Fibroblast of upper back skin (primary cell): ENCODE data around the gene EPHA7.

ENCODE experiments used
- DNase-seq: peaks from one replicate; pipeline ENCODE4 v3.0.0-alpha.2; 2013

EPHA7 gene

DNA sequence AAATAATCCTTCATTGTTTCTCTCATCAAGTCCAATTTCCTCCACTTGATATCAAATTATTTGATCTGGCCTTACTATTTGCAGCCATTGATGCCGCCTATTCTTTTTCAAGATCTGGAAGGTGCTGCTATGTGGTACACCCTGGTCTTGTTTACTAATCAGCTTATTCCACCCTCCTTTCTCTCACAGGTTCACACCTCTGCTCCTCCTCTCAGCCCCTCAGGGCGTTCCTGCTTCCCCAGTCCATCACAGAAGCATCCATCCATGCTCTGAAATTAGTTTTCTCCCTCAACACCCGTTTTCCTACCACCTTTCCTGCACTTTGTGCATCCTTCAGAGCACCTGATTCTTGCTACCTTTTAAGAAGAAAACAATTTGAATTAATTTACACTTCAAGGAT, 183.6 kb downstream of the EPHA7 start:
- no peak for DNase-seq

DNA sequence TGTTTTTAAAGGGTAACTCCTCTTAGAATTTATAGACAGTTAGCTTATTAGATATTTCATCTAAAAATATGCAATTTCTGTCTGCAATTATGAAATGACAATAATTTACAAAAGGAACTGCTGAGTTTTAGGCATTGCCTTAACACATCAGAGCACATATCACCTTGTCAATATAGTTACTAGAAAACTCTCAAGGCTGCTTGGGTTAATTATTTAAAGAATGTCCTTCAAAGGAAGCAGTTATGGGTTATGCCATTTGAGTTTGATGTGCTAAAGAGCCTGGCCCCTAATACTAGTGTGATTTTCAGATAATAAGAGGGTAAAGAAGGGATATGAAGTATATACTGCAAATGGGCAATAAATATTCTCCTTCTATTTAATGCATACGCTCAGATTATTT, 192.5 kb downstream of the EPHA7 start:
- no peak for DNase-seq

DNA sequence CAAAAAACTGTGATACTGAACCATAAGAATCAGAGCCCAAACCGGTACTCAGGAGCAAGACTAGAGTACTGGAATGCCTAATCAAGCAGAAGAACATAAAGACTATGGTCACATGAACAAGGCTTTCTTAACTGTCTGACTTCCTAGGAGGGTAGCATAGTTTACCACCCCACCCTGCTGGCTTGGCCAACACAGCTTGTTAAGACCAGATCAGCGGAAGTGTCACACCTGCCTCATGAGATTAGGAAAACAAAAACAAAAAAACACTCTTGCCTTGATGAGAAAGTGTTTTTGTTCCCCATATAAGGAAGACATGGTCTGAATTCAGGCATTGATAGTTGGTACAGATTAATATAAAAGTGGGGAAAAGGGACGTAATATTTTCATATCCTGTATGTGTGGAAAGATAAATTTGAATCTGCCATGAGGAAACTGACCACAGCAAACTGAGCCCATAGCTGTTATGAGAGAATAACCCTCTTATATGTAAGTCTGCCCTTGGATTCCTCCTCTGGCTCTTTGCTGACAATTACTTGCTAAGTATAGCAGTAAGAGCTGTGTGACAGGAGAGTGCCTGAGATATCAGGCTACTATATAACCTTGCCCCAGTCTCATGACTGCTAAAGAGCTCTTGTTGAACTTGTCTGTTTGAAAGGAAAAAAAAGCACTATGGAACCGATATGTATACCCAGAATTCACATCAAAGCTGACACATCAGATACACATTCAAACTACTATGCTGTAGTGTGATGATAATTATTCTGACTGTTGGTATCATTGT, 197.1 kb downstream of the EPHA7 start:
- DNase-seq: no peak

DNA sequence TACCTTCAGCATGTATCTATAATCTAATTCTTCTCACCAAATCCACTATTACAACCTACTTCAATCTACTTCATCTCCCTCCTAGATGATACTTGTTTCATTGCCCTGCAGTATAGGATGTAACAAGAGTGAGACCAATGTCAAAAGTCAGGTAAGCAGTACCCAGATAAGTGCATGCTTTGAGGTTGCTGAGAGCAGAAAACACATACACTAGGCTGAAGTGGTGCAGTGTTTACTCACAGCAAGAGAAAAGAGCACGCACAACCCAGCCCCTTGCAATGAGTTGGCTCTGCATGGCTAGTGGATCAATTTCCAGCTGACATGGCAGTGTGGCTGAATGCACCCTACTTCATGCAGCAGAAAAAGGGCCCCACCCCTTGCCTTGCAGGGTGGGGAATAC, 199.9 kb downstream of the EPHA7 start:
- no peak for DNase-seq

DNA sequence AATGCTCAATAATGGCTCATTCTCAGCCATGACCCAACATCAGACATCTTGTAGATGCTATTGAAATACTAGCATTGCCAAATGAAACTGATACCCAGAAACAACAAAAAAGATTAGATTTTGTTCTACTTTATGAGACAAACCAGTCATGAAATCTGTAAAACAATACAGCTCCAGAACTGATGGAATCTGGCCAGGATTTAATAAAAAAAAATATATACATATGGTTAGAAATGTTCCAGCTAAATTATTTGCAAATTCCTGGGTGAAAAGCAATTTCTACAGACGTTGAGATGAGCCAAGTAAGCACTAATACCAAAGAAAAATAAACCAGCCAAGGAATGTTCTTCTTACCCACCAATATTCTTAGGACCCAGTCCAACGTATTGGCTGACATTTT, 201.3 kb downstream of the EPHA7 start:
- DNase-seq: no peak

DNA sequence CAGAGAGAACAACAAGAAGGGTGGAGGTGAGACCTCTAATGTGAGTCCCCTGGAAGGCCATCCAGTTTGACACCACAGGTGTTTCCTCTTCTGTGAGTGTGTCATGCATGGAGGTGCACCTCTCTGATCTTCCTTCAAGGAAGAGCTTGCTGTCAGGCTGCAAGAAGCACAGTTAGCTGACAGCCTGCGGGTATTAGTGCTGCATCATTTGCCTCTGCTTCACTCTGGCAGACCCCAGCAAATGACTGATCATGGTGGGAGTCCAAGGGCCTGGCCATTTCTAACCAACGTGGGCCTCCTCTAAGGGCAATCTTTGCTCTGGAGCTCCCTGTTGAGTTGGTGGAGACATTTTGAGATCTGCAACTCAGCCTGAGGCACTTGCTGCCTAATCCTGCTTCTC, 206.3 kb downstream of the EPHA7 start:
- no peak for DNase-seq

DNA sequence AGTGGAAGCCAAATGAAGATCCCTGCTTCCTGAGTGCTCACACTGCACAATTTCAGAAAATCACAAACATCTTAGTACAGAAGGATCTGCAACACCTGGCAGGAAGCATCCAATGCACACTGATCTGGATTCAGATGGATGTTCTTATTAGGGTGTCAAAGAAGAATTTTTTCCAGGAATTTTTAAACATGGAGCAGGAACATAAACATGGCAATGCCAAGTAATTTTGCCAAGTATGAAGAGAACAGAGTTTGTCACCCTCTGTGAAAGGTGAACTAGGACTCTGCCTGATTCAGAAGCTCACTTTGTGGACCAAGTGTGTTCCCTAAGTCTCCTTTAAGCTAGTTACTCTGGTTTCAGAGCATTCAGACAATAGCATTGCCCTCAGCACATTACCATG, 208.5 kb downstream of the EPHA7 start:
- DNase-seq: no peak

DNA sequence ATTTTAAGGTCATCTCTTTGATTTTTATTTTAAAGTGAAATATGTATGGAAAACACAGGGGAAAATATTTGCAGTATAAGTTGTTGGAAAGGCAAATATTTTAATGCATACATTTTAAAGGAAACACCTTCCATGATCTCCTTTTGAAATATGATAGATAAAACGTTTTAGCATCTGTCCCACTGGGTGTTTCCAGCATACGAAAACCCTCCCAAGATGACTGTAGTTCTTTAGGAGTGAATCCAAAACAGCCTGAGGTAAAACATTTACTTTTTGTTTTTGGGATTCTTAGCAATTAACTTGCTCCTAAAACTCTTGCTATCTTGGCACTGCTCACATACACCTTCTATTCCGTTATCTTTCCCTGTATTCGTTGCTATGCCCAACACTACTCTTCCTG, 210.0 kb downstream of the EPHA7 start:
- no peak for DNase-seq

DNA sequence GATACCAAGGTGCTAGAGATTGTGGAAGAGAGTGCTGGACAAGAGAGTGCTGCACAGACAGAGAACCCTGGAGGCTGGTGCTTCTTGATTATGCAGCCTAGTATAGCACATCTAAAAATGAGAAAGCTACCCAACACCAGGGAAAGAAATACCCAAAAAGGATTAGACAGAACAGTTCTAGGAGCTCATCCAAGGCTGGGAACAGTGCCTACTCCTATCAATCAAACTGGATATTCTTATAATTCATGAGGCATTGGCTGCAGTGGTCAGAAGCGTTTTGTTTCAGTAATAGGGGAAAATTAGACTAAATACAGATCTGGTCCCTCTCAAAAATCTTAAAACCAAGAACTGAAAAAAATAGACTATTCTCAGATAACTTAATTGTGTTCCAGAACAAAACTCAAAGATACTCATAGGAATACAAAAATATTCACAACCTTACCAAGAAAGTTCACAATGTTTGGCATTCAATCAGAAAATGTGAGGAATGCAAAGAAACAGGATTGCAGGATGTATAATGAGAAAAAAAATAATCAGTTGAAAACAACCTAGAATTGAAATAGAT, 222.9 kb downstream of the EPHA7 start:
- DNase-seq: peak; percentile 0

DNA sequence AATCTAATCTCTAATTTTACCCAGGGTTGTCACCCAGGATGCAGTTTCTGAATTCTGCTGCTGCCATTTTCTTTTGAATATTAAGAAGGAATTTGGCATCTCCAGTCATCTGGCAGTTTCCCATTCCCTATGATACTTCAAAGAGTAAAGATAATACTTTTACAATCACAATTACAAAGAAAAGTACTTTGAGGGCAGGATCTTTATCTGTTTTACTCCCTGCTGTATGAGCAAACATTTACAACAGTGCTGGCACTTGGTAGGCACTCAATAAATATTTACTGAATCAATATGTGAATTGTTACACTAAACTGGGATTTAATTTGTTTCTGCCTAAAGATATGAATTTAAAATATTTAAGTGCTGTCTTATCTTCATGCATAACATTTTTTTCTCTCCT, 224.9 kb downstream of the EPHA7 start:
- no peak for DNase-seq

DNA sequence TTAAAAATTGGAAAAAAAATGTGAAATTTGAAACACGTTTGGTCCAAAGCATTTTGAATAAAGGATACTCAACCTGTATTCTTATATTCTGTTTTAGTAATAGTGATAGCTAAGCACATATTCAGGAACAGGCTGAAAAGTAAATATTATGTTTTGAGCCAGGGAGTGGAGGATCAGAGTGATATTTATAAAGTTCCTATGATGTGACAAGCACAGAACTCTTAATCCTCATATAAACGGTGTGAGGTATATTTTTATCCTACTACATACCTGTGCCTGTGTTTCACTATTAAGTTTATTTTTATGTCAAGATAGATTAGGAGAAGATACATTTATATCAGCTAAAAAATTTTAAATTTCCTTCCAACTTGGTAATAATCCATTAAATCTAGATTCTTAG, 225.5 kb downstream of the EPHA7 start:
- DNase-seq: no peak
